Colonic mucosa (tissue), 4 donors: Measurements from ENCODE around the gene SLC9A3. TPM values are rescaled to one million over a fixed set of nuclear protein-coding genes. Genes with fewer than 3 reads are reported as not detected.

Experiments used
- DNase-seq: peaks from one replicate; pipeline ENCODE4 v3.0.0-alpha.2; 2020
- H3K27ac ChIP-seq: fragments of 200-600 bp; one replicate; pipeline ENCODE4 v1.8.0; 2021
- H3K27me3 ChIP-seq: fragments of 200-600 bp; one replicate; pipeline ENCODE4 v1.8.0; 2021
- H3K36me3 ChIP-seq: fragments of 200-600 bp; one replicate; pipeline ENCODE4 v1.8.0; 2021
- H3K4me1 ChIP-seq: fragments of 200-600 bp; one replicate; pipeline ENCODE4 v1.8.0; 2021; ENCODE audit warnings: mild to moderate bottlenecking
- H3K4me3 ChIP-seq: fragments of 200-600 bp; one replicate; pipeline ENCODE4 v1.8.0; 2021
- H3K9ac ChIP-seq, 2 donors: one replicate each; pipeline ENCODE4 v1.7.0; 2013; ENCODE audit warnings: control low read depth in 2 of 2, low read depth in 2 of 2, low read length in 2 of 2
- H3K9me3 ChIP-seq: fragments of 200-600 bp; one replicate; pipeline ENCODE4 v1.8.0; 2021
- intact Hi-C: fragments of 100-400 bp; cut with DNase I; formaldehyde crosslinking; loops from one replicate; pipeline ENCODE4 v1.14.1; 2022
- total RNA-seq, 2 donors: library from RNA; stranded (reverse); fragmentation: NEBNext Ultra II Directional in 1 of 2; extraction: Animal tissue kit (Norgen Biotek cat#: 25700) in 1 of 2; gene quantifications; one replicate each; pipeline ENCODE4 v1.2.1, GENCODE V29; 2021
- TF ChIP-seq, protein P1 (sequence below): fragments of 200-600 bp; IDR thresholded peaks from one replicate; pipeline ENCODE4 v1.8.0; 2022; ENCODE audit warnings: antibody characterized with exemption, mild to moderate bottlenecking
- donor health status: healthy.
- donor health status: DM: no; HTN: no; CAD: no.
- donor health status: DM: no; HTN: no; CAD: no.

SLC9A3 gene
- total RNA-seq, 2 donors from 2014 or later: 70.0 to 78.8 TPM

- peaks cover 12% of the 10 kb centered on the region for H3K36me3 ChIP-seq
- no peaks in the 10 kb centered on the region for H3K9me3 ChIP-seq
- H3K27ac ChIP-seq: no peak overlapping the region
- H3K4me1 ChIP-seq: no peaks in the 10 kb centered on the region
- no peak for DNase-seq
- TF ChIP-seq, protein P1, sequence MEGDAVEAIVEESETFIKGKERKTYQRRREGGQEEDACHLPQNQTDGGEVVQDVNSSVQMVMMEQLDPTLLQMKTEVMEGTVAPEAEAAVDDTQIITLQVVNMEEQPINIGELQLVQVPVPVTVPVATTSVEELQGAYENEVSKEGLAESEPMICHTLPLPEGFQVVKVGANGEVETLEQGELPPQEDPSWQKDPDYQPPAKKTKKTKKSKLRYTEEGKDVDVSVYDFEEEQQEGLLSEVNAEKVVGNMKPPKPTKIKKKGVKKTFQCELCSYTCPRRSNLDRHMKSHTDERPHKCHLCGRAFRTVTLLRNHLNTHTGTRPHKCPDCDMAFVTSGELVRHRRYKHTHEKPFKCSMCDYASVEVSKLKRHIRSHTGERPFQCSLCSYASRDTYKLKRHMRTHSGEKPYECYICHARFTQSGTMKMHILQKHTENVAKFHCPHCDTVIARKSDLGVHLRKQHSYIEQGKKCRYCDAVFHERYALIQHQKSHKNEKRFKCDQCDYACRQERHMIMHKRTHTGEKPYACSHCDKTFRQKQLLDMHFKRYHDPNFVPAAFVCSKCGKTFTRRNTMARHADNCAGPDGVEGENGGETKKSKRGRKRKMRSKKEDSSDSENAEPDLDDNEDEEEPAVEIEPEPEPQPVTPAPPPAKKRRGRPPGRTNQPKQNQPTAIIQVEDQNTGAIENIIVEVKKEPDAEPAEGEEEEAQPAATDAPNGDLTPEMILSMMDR: no peak
- H3K4me3 ChIP-seq: no peak overlapping the region
- intact Hi-C loops: loop anchor here (5.0 to 10.0 kb wide), 2 partner anchors 166 to 443 kb away; partner anchors contain the start of genes BRD9, CEP72 and TRIP13
- H3K9ac ChIP-seq: no peak overlapping the region
- no peaks in the 10 kb centered on the region for H3K27me3 ChIP-seq
Measured at GRCh38 chr5:449151-449550, 75.1 kb downstream of the SLC9A3 start.

GRCh38 chr5:448766-449090, 75.5 kb downstream of the SLC9A3 start:
- DNase-seq: no peak
- H3K9me3 ChIP-seq: no peaks in the 10 kb centered on the region
- peaks cover 12% of the 10 kb centered on the region for H3K36me3 ChIP-seq
- no peak overlapping the region for H3K27ac ChIP-seq
- no peak overlapping the region for H3K9ac ChIP-seq
- TF ChIP-seq, protein P1: no peak
- intact Hi-C loops: loop anchor here (5.0 to 10.0 kb wide), 2 partner anchors 166 to 444 kb away; partner anchors contain the start of genes BRD9, CEP72 and TRIP13
- no peak overlapping the region for H3K4me3 ChIP-seq
- H3K27me3 ChIP-seq: no peaks in the 10 kb centered on the region
- H3K4me1 ChIP-seq: no peaks in the 10 kb centered on the region

GRCh38 chr5:448061-448765, 76.0 kb downstream of the SLC9A3 start:
- no peak for DNase-seq
- Histone ChIP-seq H3K36me3 (peaks cover 12% of the 10 kb centered on the region), H3K9me3 (no peaks in the 10 kb centered on the region), H3K4me3 (no peak overlapping the region), H3K27ac (no peak overlapping the region), H3K27me3 (no peaks in the 10 kb centered on the region), H3K4me1 (no peaks in the 10 kb centered on the region), H3K9ac (no peak overlapping the region)
- intact Hi-C loops: loop anchor here (5.0 to 10.0 kb wide), 2 partner anchors 167 to 444 kb away; partner anchors contain the start of genes BRD9, CEP72 and TRIP13
- TF ChIP-seq, protein P1: no peak

- Histone ChIP-seq H3K9ac (no peak overlapping the region), H3K4me1 (no peaks in the 10 kb centered on the region), H3K9me3 (no peaks in the 10 kb centered on the region), H3K36me3 (peaks cover 12% of the 10 kb centered on the region), H3K27ac (no peak overlapping the region), H3K4me3 (no peak overlapping the region), H3K27me3 (no peaks in the 10 kb centered on the region)
- intact Hi-C loops: loop anchor here (5.0 to 10.0 kb wide), 2 partner anchors 167 to 445 kb away; partner anchors contain the start of genes BRD9, CEP72 and TRIP13
- DNase-seq: no peak
- TF ChIP-seq, protein P1: no peak
Measured at GRCh38 chr5:447501-447900, 76.7 kb downstream of the SLC9A3 start.

GRCh38 chr5:446883-447263, 77.4 kb downstream of the SLC9A3 start:
- H3K4me1 ChIP-seq: no peaks in the 10 kb centered on the region
- intact Hi-C loops: loop anchor here (5.0 to 10.0 kb wide), 2 partner anchors 168 to 445 kb away; partner anchors contain the start of genes BRD9, CEP72 and TRIP13
- no peak for DNase-seq
- no peak overlapping the region for H3K9ac ChIP-seq
- H3K36me3 ChIP-seq: peaks cover 12% of the 10 kb centered on the region
- H3K4me3 ChIP-seq: no peak overlapping the region
- TF ChIP-seq, protein P1: peak; percentile 51
- no peaks in the 10 kb centered on the region for H3K9me3 ChIP-seq
- no peaks in the 10 kb centered on the region for H3K27me3 ChIP-seq
- H3K27ac ChIP-seq: no peak overlapping the region
